WTC11 (cell line): ENCODE results near the gene TNP2. TPM values are rescaled to one million over a fixed set of nuclear protein-coding genes. Genes with fewer than 3 reads are reported as not detected.

Experiments
- ATAC-seq: fragments of 200-7000 bp; cut with Tn5 transposase; 2 replicates; pipeline ENCODE4 v1.10.0; 2021; ENCODE audit warnings: mild to moderate bottlenecking, moderate library complexity
- CTCF ChIA-PET: fragments of 300-600 bp; sonication (Branson Sonifier 250); formaldehyde crosslinking; loops from one replicate; lab custom pipeline; 2021; ENCODE audit warnings: antibody characterized with exemption; lab: Charles Lee
- POLR2A ChIA-PET: fragments of 350-600 bp; sonication (Branson Sonifier 250); formaldehyde crosslinking; loops from one replicate; lab custom pipeline; 2021; ENCODE audit warnings: antibody characterized with exemption; lab: Charles Lee
- DNase-seq: peaks from one replicate; pipeline ENCODE4 v3.0.0; 2021; ENCODE audit warnings: low spot score
- H3K27ac Mint-ChIP-seq: 2 replicates; pipeline ENCODE4 v1.8.0; 2021; ENCODE audit warnings: mixed read lengths
- H3K27me3 Mint-ChIP-seq: 2 replicates; pipeline ENCODE4 v1.8.0; 2021; ENCODE audit warnings: low read depth, mild to moderate bottlenecking, moderate library complexity, mixed read lengths
- H3K36me3 Mint-ChIP-seq: 2 replicates; pipeline ENCODE4 v1.8.0; 2021; ENCODE audit warnings: mixed read lengths
- H3K4me1 Mint-ChIP-seq: 2 replicates; pipeline ENCODE4 v1.8.0; 2022; ENCODE audit warnings: mixed read lengths
- H3K4me3 Mint-ChIP-seq: 2 replicates; pipeline ENCODE4 v1.8.0; 2021; ENCODE audit warnings: mild to moderate bottlenecking, moderate library complexity, mixed read lengths
- H3K9me3 Mint-ChIP-seq: 2 replicates; pipeline ENCODE4 v1.8.0; 2021; ENCODE audit warnings: mixed read lengths
- ESRRA ChIP-seq: sonication (generic); formaldehyde crosslinking; IDR thresholded peaks from 2 replicates; pipeline ENCODE4 v1.8.1; 2022; ENCODE audit warnings: mild to moderate bottlenecking, missing genetic modification reagents, borderline replicate concordance
- FOXP1 ChIP-seq: sonication (generic); formaldehyde crosslinking; IDR thresholded peaks from 2 replicates; pipeline ENCODE4 v1.8.0; 2022; ENCODE audit warnings: missing genetic modification reagents, mild to moderate bottlenecking, moderate library complexity, borderline replicate concordance
- MYBL2 ChIP-seq: sonication (generic); formaldehyde crosslinking; IDR thresholded peaks from 2 replicates; pipeline ENCODE4 v1.8.1; 2023; ENCODE audit warnings: mild to moderate bottlenecking, moderate library complexity, missing genetic modification reagents
- PRRX2 ChIP-seq: fragments of 250-450 bp; sonication (Bioruptor Pico); IDR thresholded peaks from 2 replicates; pipeline ENCODE4 v1.8.0; 2021; ENCODE audit warnings: mild to moderate bottlenecking
- RORB ChIP-seq: fragments of 250-450 bp; sonication (Bioruptor Pico); IDR thresholded peaks from 2 replicates; pipeline ENCODE4 v1.9.0; 2021; ENCODE audit warnings: mild to moderate bottlenecking
- TP53 ChIP-seq: sonication (generic); formaldehyde crosslinking; IDR thresholded peaks from 2 replicates; pipeline ENCODE4 v1.8.1; 2023; ENCODE audit warnings: mild to moderate bottlenecking, missing genetic modification reagents
- ZBTB21 ChIP-seq: sonication (generic); formaldehyde crosslinking; IDR thresholded peaks from 2 replicates; pipeline ENCODE4 v1.8.1; 2023; ENCODE audit warnings: mild to moderate bottlenecking, missing genetic modification reagents, borderline replicate concordance
- ZNF423 ChIP-seq: fragments of 250-450 bp; sonication (Bioruptor Pico); IDR thresholded peaks from 2 replicates; pipeline ENCODE4 v2.1.2; 2022; ENCODE audit warnings: mild to moderate bottlenecking, moderate library complexity
- total RNA-seq: library from RNA; stranded (reverse); gene quantifications from 3 replicates; pipeline ENCODE4 v1.2.3, GENCODE V29; 2021
- TF ChIP-seq, protein P1 (sequence below): fragments of 250-450 bp; sonication (Bioruptor Pico); IDR thresholded peaks from 2 replicates; pipeline ENCODE4 v1.9.0; 2021; ENCODE audit warnings: mild to moderate bottlenecking, borderline replicate concordance
- TF ChIP-seq, protein P2 (sequence below): sonication (generic); formaldehyde crosslinking; IDR thresholded peaks from 2 replicates; pipeline ENCODE4 v1.8.1; 2023; ENCODE audit warnings: mild to moderate bottlenecking, missing genetic modification reagents
- TF ChIP-seq, protein P3 (sequence below): sonication (generic); formaldehyde crosslinking; IDR thresholded peaks from 2 replicates; pipeline ENCODE4 v1.8.1; 2023; ENCODE audit warnings: mild to moderate bottlenecking, missing genetic modification reagents
- TF ChIP-seq, protein P4 (sequence below): sonication (generic); formaldehyde crosslinking; IDR thresholded peaks from 2 replicates; pipeline ENCODE4 v1.8.1; 2022; ENCODE audit warnings: mild to moderate bottlenecking, moderate library complexity, missing genetic modification reagents
- TF ChIP-seq, protein P5 (sequence below): fragments of 200-600 bp; IDR thresholded peaks from 2 replicates; pipeline ENCODE4 v1.8.0; 2022; ENCODE audit warnings: antibody characterized with exemption

The TNP2 gene
- total RNA-seq, 1 experiment from 2014 or later, result not detected

DNA sequence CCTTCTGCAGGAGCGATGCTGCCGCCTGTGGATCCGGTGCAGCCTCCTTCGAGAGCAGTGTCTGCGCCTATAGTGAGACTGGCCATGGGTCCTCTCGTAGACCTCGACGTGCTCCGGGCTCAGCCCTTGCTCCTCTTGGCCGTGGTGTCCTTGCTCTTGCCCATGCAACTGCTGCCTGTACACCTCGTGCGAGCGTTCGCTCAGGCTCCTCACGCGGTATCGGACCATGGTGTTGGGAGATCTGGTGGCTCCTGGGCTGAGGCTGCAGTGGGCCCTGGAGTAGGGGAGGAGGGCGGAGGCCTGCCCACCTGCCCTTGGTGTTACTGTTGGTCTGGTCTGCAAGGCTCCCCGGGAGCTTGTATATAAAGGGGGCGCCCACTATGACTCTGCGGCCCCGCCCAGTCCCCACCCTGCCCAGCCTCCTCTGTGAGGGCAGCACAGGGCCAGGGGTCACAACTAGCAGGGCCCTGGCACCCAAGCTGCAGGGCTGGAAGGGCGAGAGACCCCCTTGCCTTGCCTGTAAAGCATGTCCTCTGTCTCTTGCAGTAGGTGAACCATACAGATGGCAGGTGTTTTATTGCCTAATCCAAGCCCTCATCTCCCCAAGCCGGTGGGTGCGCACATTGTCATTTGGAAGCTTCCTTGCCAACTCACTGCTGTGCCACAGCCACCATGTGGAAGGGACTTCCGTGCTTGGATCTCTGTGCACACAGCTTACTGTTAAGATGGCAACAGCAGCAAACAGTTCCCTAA lies 7.2 kb upstream of the TNP2 start, which contains the start of gene PRM2 (continued):
- TF ChIP-seq, protein P1, sequence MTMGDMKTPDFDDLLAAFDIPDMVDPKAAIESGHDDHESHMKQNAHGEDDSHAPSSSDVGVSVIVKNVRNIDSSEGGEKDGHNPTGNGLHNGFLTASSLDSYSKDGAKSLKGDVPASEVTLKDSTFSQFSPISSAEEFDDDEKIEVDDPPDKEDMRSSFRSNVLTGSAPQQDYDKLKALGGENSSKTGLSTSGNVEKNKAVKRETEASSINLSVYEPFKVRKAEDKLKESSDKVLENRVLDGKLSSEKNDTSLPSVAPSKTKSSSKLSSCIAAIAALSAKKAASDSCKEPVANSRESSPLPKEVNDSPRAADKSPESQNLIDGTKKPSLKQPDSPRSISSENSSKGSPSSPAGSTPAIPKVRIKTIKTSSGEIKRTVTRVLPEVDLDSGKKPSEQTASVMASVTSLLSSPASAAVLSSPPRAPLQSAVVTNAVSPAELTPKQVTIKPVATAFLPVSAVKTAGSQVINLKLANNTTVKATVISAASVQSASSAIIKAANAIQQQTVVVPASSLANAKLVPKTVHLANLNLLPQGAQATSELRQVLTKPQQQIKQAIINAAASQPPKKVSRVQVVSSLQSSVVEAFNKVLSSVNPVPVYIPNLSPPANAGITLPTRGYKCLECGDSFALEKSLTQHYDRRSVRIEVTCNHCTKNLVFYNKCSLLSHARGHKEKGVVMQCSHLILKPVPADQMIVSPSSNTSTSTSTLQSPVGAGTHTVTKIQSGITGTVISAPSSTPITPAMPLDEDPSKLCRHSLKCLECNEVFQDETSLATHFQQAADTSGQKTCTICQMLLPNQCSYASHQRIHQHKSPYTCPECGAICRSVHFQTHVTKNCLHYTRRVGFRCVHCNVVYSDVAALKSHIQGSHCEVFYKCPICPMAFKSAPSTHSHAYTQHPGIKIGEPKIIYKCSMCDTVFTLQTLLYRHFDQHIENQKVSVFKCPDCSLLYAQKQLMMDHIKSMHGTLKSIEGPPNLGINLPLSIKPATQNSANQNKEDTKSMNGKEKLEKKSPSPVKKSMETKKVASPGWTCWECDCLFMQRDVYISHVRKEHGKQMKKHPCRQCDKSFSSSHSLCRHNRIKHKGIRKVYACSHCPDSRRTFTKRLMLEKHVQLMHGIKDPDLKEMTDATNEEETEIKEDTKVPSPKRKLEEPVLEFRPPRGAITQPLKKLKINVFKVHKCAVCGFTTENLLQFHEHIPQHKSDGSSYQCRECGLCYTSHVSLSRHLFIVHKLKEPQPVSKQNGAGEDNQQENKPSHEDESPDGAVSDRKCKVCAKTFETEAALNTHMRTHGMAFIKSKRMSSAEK (CRISPR knock-in tag), result no peak

DNA sequence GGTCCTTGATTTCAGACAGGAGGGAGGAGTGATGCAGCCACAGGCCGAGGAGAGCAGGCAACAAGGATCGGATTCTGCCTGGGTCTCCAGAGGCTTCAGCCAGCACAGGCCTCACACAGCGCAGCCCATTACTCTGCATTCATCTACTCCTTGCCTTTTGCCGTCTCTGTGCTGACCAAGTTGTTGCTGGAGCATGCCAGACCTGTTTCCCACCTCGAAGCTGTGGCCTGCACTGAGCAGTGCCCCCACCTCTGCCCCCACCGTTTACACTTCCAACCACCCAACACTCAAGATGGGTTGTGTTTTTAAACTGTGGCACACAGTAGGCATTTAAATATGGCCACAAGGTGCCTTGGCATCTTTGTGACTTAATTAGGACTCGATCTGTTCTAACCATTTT lies 5.8 kb upstream of the TNP2 start:
- peaks cover 8% of the 10 kb centered on the region for H3K9me3 Mint-ChIP-seq
- no peak overlapping the region for H3K4me3 Mint-ChIP-seq
- TF ChIP-seq, protein P2, sequence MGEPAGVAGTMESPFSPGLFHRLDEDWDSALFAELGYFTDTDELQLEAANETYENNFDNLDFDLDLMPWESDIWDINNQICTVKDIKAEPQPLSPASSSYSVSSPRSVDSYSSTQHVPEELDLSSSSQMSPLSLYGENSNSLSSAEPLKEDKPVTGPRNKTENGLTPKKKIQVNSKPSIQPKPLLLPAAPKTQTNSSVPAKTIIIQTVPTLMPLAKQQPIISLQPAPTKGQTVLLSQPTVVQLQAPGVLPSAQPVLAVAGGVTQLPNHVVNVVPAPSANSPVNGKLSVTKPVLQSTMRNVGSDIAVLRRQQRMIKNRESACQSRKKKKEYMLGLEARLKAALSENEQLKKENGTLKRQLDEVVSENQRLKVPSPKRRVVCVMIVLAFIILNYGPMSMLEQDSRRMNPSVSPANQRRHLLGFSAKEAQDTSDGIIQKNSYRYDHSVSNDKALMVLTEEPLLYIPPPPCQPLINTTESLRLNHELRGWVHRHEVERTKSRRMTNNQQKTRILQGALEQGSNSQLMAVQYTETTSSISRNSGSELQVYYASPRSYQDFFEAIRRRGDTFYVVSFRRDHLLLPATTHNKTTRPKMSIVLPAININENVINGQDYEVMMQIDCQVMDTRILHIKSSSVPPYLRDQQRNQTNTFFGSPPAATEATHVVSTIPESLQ (CRISPR knock-in tag), result no peak
- TF ChIP-seq, protein P3, sequence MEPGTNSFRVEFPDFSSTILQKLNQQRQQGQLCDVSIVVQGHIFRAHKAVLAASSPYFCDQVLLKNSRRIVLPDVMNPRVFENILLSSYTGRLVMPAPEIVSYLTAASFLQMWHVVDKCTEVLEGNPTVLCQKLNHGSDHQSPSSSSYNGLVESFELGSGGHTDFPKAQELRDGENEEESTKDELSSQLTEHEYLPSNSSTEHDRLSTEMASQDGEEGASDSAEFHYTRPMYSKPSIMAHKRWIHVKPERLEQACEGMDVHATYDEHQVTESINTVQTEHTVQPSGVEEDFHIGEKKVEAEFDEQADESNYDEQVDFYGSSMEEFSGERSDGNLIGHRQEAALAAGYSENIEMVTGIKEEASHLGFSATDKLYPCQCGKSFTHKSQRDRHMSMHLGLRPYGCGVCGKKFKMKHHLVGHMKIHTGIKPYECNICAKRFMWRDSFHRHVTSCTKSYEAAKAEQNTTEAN (CRISPR knock-in tag), result no peak
- TF ChIP-seq RORB (CRISPR knock-in tag) (no peak), TP53 (CRISPR knock-in tag) (no peak), ZBTB21 (CRISPR knock-in tag) (no peak), MYBL2 (CRISPR knock-in tag) (no peak), FOXP1 (CRISPR knock-in tag) (no peak), ESRRA (CRISPR knock-in tag) (no peak), PRRX2 (CRISPR knock-in tag) (no peak), ZNF423 (CRISPR knock-in tag) (no peak)
- TF ChIP-seq, protein P4, sequence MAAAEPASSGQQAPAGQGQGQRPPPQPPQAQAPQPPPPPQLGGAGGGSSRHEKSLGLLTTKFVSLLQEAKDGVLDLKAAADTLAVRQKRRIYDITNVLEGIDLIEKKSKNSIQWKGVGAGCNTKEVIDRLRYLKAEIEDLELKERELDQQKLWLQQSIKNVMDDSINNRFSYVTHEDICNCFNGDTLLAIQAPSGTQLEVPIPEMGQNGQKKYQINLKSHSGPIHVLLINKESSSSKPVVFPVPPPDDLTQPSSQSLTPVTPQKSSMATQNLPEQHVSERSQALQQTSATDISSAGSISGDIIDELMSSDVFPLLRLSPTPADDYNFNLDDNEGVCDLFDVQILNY (CRISPR knock-in tag), result no peak
- TF ChIP-seq, protein P5, sequence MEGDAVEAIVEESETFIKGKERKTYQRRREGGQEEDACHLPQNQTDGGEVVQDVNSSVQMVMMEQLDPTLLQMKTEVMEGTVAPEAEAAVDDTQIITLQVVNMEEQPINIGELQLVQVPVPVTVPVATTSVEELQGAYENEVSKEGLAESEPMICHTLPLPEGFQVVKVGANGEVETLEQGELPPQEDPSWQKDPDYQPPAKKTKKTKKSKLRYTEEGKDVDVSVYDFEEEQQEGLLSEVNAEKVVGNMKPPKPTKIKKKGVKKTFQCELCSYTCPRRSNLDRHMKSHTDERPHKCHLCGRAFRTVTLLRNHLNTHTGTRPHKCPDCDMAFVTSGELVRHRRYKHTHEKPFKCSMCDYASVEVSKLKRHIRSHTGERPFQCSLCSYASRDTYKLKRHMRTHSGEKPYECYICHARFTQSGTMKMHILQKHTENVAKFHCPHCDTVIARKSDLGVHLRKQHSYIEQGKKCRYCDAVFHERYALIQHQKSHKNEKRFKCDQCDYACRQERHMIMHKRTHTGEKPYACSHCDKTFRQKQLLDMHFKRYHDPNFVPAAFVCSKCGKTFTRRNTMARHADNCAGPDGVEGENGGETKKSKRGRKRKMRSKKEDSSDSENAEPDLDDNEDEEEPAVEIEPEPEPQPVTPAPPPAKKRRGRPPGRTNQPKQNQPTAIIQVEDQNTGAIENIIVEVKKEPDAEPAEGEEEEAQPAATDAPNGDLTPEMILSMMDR, result no peak
- ChIA-PET POLR2A (no interaction called here), CTCF (interaction anchor here (1.8 to 2.1 kb wide), 2 partner anchors 82 to 97 kb away, joined by 6 to 15 read pairs; no protein-coding TSS in a partner anchor)
- peak overlapping the region; percentile 67 for H3K27ac Mint-ChIP-seq
- ATAC-seq (no peak), DNase-seq (no peak)
- H3K4me1 Mint-ChIP-seq, result peaks cover 9% of the 10 kb centered on the region
- no peaks in the 10 kb centered on the region for H3K36me3 Mint-ChIP-seq
- H3K27me3 Mint-ChIP-seq, result no peaks in the 10 kb centered on the region; the same call in 1 of the 2 replicates
